ENCODE data around the gene ARHGAP10.
A peak's percentile ranks its signal among the peaks of the same experiment; 100 is the strongest.

ARHGAP10 gene

DNA sequence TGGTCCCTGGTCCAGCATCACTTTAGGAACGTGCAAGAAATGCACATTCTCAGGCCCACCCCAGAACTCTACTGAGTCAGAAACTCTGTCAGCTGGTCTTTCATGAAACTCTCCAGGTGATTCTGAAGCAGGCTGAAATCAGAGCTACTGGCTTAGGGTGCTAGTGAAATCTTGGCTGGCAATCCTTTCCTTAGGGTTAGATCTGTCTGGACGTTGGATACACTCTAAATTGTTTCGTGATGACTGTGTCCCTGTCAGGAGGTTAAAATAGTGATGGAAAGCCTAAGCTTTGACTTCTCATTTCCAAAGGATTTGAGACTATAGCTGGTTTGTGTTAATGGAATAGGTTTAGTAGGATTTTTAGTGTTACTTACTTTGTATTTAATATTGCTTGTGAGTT lies 99.1 kb downstream of the ARHGAP10 start:
- DNase-seq: no peak

- DNase-seq: no peak
Measured at GRCh38 chr4:147831551-147832171, 99.8 kb downstream of the ARHGAP10 start.

- DNase-seq: no peak
Measured at GRCh38 chr4:147833254-147833653, 101.4 kb downstream of the ARHGAP10 start.

DNA sequence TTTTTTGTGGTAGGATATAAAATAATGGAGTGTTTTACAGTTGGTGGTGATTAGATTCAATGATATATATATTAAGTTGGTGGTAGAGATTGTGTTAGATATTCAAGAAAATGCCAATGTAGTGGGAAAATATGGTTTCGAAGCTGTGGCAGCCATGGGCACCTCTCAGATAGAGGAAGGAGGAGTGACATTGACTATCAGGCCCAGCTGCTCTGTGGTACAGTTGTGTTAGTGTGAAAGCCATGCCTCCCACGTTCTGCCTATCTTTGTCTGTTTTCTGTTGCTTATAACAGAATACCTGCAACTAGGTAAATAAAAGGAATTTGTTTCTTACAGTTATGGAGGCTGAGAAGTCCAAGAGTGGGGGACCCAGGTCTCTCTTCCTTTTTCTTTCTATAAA lies 101.9 kb downstream of the ARHGAP10 start:
- no peak for DNase-seq

DNA sequence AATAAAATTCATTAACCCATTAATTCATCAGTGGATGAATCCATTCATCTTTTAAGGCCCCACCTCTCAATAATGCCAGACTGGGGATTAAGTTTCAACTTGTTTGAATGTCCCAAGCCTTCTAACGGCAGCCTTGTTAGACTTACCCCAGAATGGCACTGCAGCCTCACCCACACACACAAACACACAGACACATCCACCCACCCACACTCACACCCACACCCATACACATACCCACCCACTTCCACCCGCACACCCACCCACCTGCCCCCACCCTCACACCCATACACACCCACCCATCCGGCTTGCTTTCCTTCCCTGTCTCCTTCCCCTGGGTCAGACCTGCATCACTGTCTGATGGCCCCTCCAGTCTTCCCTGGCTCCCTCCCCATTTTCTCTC lies 102.6 kb downstream of the ARHGAP10 start:
- no peak for DNase-seq

- DNase-seq: no peak
Measured at GRCh38 chr4:147836807-147837206, 104.9 kb downstream of the ARHGAP10 start.

- DNase-seq: no peak
Measured at GRCh38 chr4:147837435-147837834, 105.5 kb downstream of the ARHGAP10 start.

GRCh38 chr4:147837854-147838253 lies 106.0 kb downstream of the ARHGAP10 start:
- no peak for DNase-seq

DNA sequence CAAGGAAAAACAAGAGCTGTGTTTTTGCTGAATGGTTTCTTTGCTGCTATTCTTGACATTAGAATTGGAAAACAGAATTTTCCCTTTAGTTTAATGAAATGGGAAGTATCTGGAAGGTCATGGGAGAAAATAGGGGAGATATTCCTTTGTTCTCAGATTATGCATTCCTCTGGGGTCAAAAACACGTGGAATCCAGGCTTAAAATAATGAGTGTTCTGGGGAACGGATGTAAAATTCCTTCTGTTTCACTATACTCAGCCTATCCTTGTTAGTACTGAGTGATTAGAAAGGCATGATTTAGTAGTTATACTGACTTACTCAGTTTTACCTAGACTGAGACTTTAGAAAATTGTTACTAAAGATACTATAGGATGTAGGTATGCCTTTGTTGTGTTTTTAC lies 107.3 kb downstream of the ARHGAP10 start:
- DNase-seq: no peak

- no peak for DNase-seq
Measured at GRCh38 chr4:147839663-147840062, 107.8 kb downstream of the ARHGAP10 start.

- DNase-seq: peak; percentile 54
Measured at GRCh38 chr4:147840838-147841738, 109.2 kb downstream of the ARHGAP10 start.

- peak; percentile 44 for DNase-seq
Measured at GRCh38 chr4:147842573-147842972, 110.7 kb downstream of the ARHGAP10 start.

DNA sequence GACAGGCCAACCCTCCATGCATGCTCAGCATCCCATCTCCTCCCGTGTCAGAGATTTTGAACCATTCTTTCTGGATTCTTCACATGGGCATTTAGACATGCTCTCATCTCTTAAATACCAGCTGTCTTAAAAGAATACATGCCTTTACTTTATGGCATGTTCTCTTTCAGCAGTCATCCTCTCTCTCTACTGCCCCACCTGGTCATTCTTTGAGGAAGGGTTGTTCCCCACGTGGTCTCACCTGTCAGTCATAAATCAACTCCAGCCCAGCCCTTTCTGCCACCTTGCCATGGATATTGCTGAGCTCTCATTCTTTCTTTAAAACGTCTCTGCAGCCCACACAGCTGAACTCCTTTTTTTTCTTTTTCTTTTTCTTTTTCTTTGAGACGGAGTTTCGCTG lies 111.3 kb downstream of the ARHGAP10 start:
- DNase-seq: no peak

GRCh38 chr4:147844781-147845180 lies 112.9 kb downstream of the ARHGAP10 start:
- no peak for DNase-seq

GRCh38 chr4:147846318-147847155 lies 114.6 kb downstream of the ARHGAP10 start:
- DNase-seq: no peak

GRCh38 chr4:147847751-147848590 lies 116.1 kb downstream of the ARHGAP10 start:
- no peak for DNase-seq

- no peak for DNase-seq
Measured at GRCh38 chr4:147848634-147849033, 116.7 kb downstream of the ARHGAP10 start.

DNA sequence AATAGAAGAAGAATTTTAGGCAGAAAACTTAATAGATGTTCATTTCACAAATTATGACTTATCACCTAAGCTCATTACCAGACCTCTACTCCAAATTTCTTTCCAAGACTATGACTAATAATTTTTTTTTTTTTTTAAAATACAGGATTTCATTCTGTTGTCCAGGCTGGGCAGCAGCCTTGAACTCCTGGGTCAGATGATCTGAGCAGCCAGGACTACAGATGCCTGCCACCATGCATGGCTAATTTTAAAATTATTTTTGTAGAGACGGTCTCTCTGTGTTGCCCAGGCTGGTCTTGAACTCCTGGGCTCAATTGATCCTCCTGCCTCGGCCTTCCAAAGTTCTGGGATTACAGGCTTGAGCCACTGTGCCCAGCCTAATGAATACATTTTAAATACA lies 119.2 kb downstream of the ARHGAP10 start:
- DNase-seq: no peak

DNA sequence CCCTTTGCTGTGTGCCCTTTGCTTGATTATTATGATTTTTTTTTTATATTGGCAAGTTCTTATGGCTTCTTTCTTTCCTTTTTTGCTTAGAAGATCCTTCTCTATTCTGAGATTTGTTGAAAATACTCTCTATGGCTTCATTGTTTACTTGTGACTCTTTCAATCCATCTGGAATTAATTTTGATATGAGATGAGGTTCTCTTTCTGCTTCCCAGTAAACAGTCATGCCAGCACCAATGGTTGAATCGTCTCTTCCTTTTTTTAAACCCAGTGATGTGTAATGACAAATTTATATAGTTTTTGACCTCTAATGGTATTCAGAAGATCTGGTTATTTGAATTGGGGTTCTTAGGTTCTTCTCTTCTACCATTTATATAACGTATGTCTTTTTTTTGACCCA lies 121.8 kb downstream of the ARHGAP10 start:
- DNase-seq: no peak

- no peak for DNase-seq
Measured at GRCh38 chr4:147854154-147854553, 122.3 kb downstream of the ARHGAP10 start.

DNA sequence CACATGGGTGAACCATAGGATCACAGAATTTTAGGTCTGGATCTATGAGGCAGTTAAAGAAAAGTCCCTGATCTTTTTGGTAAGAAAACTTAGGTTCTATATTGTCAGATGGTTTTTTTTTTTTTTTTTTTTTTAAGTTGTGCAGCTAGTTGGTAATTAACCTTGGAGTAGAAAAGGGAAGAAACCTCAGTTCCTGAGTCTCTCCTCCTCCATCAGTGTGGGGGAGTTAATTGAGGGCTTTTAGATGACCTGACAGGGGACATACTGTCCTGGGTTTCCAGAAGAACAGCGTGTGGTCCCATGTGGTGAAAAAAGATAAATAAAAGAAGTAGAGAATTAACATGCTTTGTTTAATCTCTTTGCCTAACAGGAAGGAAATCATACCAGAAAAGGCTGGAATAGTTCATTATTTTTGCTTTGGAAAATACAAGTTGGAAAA lies 123.7 kb downstream of the ARHGAP10 start:
- DNase-seq: no peak

DNA sequence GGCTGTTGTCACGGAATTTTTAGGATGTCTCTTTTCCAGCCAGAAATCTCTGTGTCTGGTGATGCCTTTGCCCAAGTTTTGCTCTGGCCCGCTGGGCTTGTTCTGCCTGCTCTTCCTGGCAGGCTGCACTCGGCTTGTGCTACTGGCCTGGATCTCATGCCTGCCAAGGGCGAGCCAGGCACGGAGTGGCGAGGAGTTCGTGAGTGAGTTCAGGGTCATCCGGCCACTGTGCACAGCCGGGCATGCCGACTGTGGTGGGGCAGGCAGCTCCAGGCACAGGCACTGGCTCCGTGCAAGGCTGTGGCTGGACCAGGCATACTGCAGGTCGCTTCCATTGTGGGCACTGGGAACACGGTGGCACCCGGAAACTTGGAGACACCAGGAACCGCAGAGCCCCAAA lies 129.1 kb downstream of the ARHGAP10 start:
- DNase-seq: no peak
